ENCODE measurements around the gene CDC27.

Gene CDC27

GRCh38 chr17:47212458-47212857 is 23.4 kb upstream of the CDC27 start:
- peaks cover 39% of the 10 kb centered on the region for H3K4me1 Mint-ChIP-seq (ENCODE audit: low read depth)
- peaks cover 17% of the 10 kb centered on the region for H3K27me3 Mint-ChIP-seq
- intact Hi-C loops (cut with micrococcal nuclease) = no loop called here
- no peaks in the 10 kb centered on the region for H3K9me3 Mint-ChIP-seq
- H3K4me3 Mint-ChIP-seq = no peak overlapping the region
- H3K27ac Mint-ChIP-seq = no peak overlapping the region
- no peaks in the 10 kb centered on the region for H3K36me3 Mint-ChIP-seq (ENCODE audit: low read depth)

GRCh38 chr17:47210779-47211178 is 21.7 kb upstream of the CDC27 start:
- H3K4me1 Mint-ChIP-seq (ENCODE audit: low read depth) = peaks cover 56% of the 10 kb centered on the region
- no peak overlapping the region for H3K27ac Mint-ChIP-seq
- no peak overlapping the region for H3K4me3 Mint-ChIP-seq
- peaks cover 20% of the 10 kb centered on the region for H3K27me3 Mint-ChIP-seq
- H3K36me3 Mint-ChIP-seq (ENCODE audit: low read depth) = no peaks in the 10 kb centered on the region
- intact Hi-C loops (cut with micrococcal nuclease) = no loop called here
- H3K9me3 Mint-ChIP-seq = no peaks in the 10 kb centered on the region

- Mint-ChIP-seq H3K27me3 (peaks cover 19% of the 10 kb centered on the region), H3K27ac (no peak overlapping the region), H3K4me1 (ENCODE audit: low read depth) (peaks cover 62% of the 10 kb centered on the region), H3K36me3 (ENCODE audit: low read depth) (no peaks in the 10 kb centered on the region), H3K9me3 (no peaks in the 10 kb centered on the region), H3K4me3 (no peak overlapping the region)
- intact Hi-C loops (cut with micrococcal nuclease) = no loop called here
These were observed 21.0 kb upstream of the CDC27 start for GRCh38 chr17:47210105-47210504.

- no peak overlapping the region for H3K27ac Mint-ChIP-seq
- peaks cover 19% of the 10 kb centered on the region for H3K27me3 Mint-ChIP-seq
- H3K4me1 Mint-ChIP-seq (ENCODE audit: low read depth) = peaks cover 68% of the 10 kb centered on the region
- H3K36me3 Mint-ChIP-seq (ENCODE audit: low read depth) = no peaks in the 10 kb centered on the region
- no peaks in the 10 kb centered on the region for H3K9me3 Mint-ChIP-seq
- intact Hi-C loops (cut with micrococcal nuclease) = no loop called here
- H3K4me3 Mint-ChIP-seq = no peak overlapping the region
These were observed 20.4 kb upstream of the CDC27 start for GRCh38 chr17:47209499-47209898.

- intact Hi-C loops (cut with micrococcal nuclease) = no loop called here
- no peak within 1 kb of the TSS for H3K4me3 Mint-ChIP-seq
- H3K4me1 Mint-ChIP-seq (ENCODE audit: low read depth) = peaks cover 74% of the 10 kb centered on the region
- peak within 1 kb of the TSS; percentile 86 for H3K27ac Mint-ChIP-seq
- H3K9me3 Mint-ChIP-seq = no peaks in the 10 kb centered on the region
- H3K36me3 Mint-ChIP-seq (ENCODE audit: low read depth) = no peaks in the 10 kb centered on the region
- peaks cover 19% of the 10 kb centered on the region for H3K27me3 Mint-ChIP-seq
These were observed 19.8 kb upstream of the CDC27 start, which contains the start of gene MYL4 for GRCh38 chr17:47208744-47209488. Gene MYL4, plus strand, starts transcription at chr17:47209348. Its CDS starts 75 bp downstream, at chr17:47209423.

GRCh38 chr17:47207143-47208067 is 18.3 kb upstream of the CDC27 start:
- H3K27ac Mint-ChIP-seq = peak overlapping the region; percentile 86
- H3K36me3 Mint-ChIP-seq (ENCODE audit: low read depth) = no peaks in the 10 kb centered on the region
- H3K4me3 Mint-ChIP-seq = no peak overlapping the region
- H3K27me3 Mint-ChIP-seq = peaks cover 16% of the 10 kb centered on the region
- H3K4me1 Mint-ChIP-seq (ENCODE audit: low read depth) = peaks cover 75% of the 10 kb centered on the region
- H3K9me3 Mint-ChIP-seq = no peaks in the 10 kb centered on the region
- intact Hi-C loops (cut with micrococcal nuclease) = no loop called here

GRCh38 chr17:47205419-47205963 is 16.4 kb upstream of the CDC27 start:
- Mint-ChIP-seq H3K4me1 (ENCODE audit: low read depth) (peaks cover 81% of the 10 kb centered on the region), H3K27me3 (peaks cover 13% of the 10 kb centered on the region)
- intact Hi-C loops (cut with micrococcal nuclease) = no loop called here

GRCh38 chr17:47204722-47205418 is 15.8 kb upstream of the CDC27 start:
- intact Hi-C loops (cut with micrococcal nuclease) = no loop called here
- H3K27ac Mint-ChIP-seq = peak overlapping the region; percentile 86
- H3K27me3 Mint-ChIP-seq = peaks cover 13% of the 10 kb centered on the region
- H3K36me3 Mint-ChIP-seq (ENCODE audit: low read depth) = no peaks in the 10 kb centered on the region
- peaks cover 83% of the 10 kb centered on the region for H3K4me1 Mint-ChIP-seq (ENCODE audit: low read depth)
- H3K9me3 Mint-ChIP-seq = no peaks in the 10 kb centered on the region
- no peak overlapping the region for H3K4me3 Mint-ChIP-seq

More at GRCh38 chr17:47205419-47205963, 16.4 kb upstream of the CDC27 start:
- Mint-ChIP-seq H3K36me3 (ENCODE audit: low read depth) (no peaks in the 10 kb centered on the region), H3K9me3 (no peaks in the 10 kb centered on the region), H3K27ac (peak overlapping the region; percentile 86), H3K4me3 (peak overlapping the region; percentile 2)

- no peaks in the 10 kb centered on the region for H3K9me3 Mint-ChIP-seq
- H3K27ac Mint-ChIP-seq = peak overlapping the region; percentile 86
- peaks cover 7% of the 10 kb centered on the region for H3K27me3 Mint-ChIP-seq
- intact Hi-C loops (cut with micrococcal nuclease) = no loop called here
- no peaks in the 10 kb centered on the region for H3K36me3 Mint-ChIP-seq (ENCODE audit: low read depth)
- no peak overlapping the region for H3K4me3 Mint-ChIP-seq
- H3K4me1 Mint-ChIP-seq (ENCODE audit: low read depth) = peaks cover 80% of the 10 kb centered on the region
These were observed 15.1 kb upstream of the CDC27 start for GRCh38 chr17:47203984-47204721.

- intact Hi-C loops (cut with micrococcal nuclease) = no loop called here
- no peaks in the 10 kb centered on the region for H3K27me3 Mint-ChIP-seq
These were observed 12.1 kb upstream of the CDC27 start for GRCh38 chr17:47201166-47201565.

GRCh38 chr17:47200325-47200664 is 11.2 kb upstream of the CDC27 start:
- Mint-ChIP-seq H3K27me3 (peaks cover 4% of the 10 kb centered on the region), H3K4me1 (ENCODE audit: low read depth) (peaks cover 44% of the 10 kb centered on the region), H3K27ac (peak overlapping the region; percentile 95), H3K36me3 (ENCODE audit: low read depth) (no peaks in the 10 kb centered on the region), H3K9me3 (no peaks in the 10 kb centered on the region), H3K4me3 (peak overlapping the region; percentile 55)
- intact Hi-C loops (cut with micrococcal nuclease) = no loop called here

More at GRCh38 chr17:47201166-47201565, 12.1 kb upstream of the CDC27 start:
- no peaks in the 10 kb centered on the region for H3K9me3 Mint-ChIP-seq
- H3K27ac Mint-ChIP-seq = peak overlapping the region; percentile 95
- no peaks in the 10 kb centered on the region for H3K36me3 Mint-ChIP-seq (ENCODE audit: low read depth)
- H3K4me1 Mint-ChIP-seq (ENCODE audit: low read depth) = peaks cover 52% of the 10 kb centered on the region
- no peak overlapping the region for H3K4me3 Mint-ChIP-seq

GRCh38 chr17:47199627-47200324 is 10.7 kb upstream of the CDC27 start:
- Mint-ChIP-seq H3K27me3 (peaks cover 4% of the 10 kb centered on the region), H3K4me1 (ENCODE audit: low read depth) (peaks cover 39% of the 10 kb centered on the region), H3K36me3 (ENCODE audit: low read depth) (no peaks in the 10 kb centered on the region), H3K4me3 (peak overlapping the region; percentile 55), H3K27ac (peak overlapping the region; percentile 95), H3K9me3 (no peaks in the 10 kb centered on the region)
- intact Hi-C loops (cut with micrococcal nuclease) = no loop called here

All from dendritic cell treated with granulocyte-macrophage colony-stimulating factor and Interleukin-4, amounts not matched to agents 40 ng/mL and 50 ng/mL, for 4 days (primary cell).